Raji (cell line): ENCODE measurements around the gene GALNTL6.

ENCODE experiments used
- POLR2A ChIP-seq: IDR thresholded peaks from 2 replicates; pipeline ENCODE4 v1.6.1; 2011; ENCODE audit warnings: low read depth, low read length, control low read depth; ENCODE audit not compliant: insufficient read depth

The GALNTL6 gene

DNA sequence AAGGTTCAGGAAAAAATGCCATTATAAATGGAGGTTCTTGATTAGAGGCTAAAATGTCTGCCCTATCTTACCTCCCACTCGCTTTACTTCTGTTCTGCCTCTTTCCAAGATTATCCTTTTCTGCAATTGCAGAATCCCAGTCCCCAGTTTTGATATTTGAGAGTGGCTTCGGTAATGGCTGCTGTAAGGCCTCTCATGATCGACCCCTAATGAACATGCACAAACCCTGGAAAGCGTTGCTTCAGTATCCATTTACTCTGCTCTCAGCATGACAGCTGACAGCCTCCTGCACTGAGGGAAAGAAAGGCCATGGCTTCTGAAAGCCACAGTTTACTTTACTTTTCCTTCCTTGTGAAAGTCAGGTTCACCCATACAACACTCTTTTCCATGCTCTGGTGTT, 1030.0 kb downstream of the GALNTL6 start:
- no peak for TF ChIP-seq POLR2A

DNA sequence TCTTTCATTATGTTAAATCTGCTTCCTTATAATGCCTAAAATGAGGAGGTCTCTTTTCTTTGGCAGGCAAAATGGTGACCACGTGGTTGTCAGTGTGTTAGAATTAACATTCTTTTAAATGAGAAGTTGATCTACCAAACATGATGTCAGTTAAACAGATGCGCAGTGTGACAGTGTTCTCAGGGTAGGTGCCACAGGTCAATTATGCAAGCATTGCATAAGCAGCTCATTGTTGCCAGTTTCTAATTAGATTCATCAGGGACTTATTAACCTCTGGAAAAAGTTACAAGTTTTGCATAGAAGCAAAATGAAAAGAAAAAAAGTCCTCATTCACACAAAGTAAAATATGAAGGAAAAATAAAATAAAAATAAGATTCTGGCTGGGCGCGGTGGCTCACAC, 1031.4 kb downstream of the GALNTL6 start:
- no peak for TF ChIP-seq POLR2A

DNA sequence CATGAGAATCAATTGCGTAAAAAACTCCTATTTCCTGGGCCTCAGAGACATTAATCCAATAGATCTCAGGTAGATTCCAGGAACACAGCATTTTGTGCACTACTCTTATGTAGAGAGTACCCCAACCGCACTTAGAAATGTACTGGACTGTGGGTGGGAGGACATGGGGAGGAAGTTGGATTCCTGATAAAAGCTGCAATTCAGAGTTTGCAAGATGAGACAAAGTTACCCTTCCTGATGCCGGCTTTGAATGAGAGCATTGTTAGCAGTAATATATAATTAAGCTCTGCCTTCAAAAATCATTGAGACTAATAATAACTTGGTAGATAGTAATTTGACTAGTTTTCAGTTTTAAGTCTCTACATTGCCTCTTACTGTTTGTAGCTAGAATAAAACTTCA, 1032.1 kb downstream of the GALNTL6 start:
- no peak for TF ChIP-seq POLR2A

DNA sequence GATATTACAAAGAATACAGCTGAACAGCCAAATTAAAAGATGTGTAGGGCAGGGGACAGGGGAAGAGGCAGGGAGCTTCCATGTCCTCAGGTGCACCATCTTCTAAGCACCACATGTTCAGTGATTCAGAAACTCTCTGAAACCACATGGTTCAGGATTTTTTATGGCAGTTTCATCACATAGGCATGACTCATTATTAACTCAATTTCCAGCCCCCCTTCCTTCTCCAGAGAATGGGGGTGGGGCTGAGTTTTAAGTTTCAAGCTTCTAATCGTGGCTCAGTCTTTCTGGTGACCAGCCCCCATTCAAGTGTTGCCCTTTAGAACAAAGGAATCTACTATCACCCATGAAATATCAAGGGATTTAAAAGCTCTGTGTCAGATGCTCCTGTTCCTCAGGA, 1037.6 kb downstream of the GALNTL6 start:
- no peak for TF ChIP-seq POLR2A

DNA sequence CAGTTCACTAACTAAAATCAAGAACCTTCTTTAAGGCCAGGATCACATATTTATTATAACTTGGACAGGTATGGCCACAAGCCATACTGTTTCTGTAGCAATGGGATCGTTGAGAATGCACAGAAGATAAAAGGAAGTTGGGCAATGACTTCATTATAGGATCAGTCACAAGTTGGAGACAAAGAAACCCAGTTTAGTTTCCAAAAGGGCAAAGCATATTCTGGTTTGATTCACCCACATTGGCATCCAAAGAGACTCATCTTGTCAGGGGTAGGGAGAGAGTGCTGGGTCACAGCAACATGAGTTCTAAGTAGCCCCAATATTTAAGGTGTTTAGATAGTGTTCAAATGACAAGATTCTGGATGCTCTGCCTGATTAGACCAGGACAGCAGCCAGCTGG, 1038.3 kb downstream of the GALNTL6 start:
- TF ChIP-seq POLR2A, result no peak

DNA sequence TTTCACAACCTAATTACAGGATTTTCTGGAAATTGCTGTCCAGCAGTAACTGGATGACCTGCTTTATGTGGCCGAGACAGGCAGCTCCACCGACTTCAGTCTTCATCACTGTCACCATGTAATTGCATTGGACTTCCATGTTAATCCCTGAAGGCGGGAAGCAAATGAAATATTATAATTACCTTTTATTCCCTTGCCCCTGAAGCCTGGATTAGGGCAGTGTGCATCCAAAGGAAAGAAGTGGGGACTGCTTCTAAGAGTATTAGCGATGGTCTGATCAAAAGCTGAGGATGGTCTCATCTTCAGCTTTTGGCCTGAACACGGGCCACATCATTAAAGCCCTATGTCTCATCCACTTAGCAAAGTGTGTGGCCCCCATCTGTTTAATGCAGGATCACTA, 1043.8 kb downstream of the GALNTL6 start:
- no peak for TF ChIP-seq POLR2A

DNA sequence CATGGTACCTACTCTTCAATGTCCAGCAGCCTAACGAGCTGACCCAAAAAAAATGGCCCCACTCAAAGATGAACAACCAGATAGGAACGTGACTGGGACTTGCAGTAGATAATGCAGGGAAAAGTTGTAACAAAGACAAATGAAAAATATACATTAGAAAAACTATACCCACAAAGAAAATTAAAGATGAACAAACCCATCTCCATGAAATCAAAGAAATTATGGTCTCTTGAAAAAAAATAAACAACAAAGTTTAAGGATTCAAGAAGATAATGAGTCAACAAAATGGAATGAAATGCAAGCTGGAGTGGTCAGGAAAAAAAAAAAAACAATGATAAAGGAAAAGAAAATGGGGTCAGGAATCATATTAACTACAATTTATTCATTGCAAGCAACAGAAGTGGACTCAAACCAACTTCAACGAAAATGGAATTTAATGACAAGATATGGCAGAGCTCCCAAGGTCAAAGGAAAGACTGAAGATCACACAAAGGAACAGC, 1045.6 kb downstream of the GALNTL6 start:
- no peak for TF ChIP-seq POLR2A

DNA sequence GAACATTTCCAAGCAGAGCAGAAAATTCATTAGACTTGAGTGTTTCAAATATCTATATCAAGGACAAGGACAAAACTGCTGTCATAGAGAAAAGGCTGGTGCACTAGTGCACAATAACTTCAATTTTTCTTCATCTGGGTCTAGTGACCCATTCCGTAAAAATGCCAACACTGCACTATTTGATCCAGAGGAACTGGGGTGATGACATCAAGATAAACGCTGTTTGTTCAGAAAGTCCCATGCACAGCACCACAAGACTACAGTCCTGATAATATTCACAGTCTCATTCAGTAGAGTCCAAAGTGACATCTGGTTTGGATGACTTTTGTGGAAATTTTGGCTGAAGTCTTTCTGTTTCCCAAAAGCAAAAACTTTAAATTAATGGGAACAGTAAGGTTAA, 1051.9 kb downstream of the GALNTL6 start:
- TF ChIP-seq POLR2A, result no peak

DNA sequence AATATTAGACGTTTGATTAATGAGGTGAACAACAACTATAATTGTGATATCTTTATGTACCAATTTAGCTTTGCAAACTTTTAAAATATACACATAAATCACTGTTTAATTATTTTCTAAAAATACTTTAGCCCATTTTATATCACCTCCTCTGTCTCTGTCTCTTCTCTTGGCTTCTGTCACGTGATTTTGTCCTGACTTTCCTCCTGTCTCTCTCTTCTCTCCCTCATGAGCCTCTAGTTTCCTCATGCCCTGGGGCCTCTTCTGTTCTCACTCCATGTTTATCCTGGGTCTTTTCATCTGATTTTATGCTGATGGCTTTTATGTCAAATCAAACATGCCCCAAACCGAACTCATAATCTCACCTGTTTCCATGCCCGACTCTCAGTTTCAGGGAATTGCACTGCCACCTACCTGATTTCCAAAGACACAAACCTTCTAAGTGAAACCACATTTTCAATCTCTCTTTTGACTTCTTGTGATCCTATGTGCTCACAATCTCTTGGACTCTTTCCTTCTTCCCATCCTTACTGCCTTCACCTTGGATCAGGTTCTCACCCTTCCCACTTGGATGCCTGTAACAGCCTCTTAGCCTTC, 1052.4 kb downstream of the GALNTL6 start:
- TF ChIP-seq POLR2A, result no peak

DNA sequence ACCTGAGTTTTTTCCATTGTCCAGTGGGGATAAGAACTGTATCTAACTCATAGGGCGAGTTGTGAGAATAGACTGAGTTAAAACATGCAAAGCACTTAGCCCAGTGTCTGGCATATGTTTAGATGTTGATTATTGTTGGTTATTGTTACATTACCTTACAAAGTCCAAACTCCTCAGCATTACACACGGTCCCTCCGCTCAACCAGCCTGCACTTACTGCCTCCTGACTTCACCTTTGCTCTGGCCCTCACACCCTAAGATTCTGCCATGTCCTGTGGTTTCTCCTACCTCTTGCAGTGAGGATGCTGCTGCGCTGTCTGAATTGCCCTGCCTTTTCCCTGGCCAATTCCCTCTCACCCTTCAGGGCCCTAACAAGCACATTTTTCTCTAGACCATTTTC, 1053.2 kb downstream of the GALNTL6 start:
- no peak for TF ChIP-seq POLR2A

DNA sequence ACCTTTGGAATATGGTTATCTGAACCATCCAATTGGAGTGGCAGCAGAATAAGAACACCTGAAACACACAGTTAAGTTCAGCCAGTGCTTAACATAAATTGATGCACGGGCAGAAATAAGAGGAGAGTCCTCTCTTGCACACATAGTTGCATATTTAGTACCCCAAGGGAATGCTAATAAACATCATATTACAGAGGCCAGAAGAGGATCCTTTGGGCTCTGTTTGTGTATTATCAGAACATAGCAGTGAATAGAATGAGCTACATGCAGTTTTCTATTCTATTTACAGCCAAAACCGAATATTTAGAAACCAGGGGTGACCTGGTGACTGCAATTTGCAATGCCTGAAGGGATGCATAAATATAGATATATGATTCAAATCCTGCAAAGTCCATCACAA, 1054.6 kb downstream of the GALNTL6 start:
- no peak for TF ChIP-seq POLR2A

DNA sequence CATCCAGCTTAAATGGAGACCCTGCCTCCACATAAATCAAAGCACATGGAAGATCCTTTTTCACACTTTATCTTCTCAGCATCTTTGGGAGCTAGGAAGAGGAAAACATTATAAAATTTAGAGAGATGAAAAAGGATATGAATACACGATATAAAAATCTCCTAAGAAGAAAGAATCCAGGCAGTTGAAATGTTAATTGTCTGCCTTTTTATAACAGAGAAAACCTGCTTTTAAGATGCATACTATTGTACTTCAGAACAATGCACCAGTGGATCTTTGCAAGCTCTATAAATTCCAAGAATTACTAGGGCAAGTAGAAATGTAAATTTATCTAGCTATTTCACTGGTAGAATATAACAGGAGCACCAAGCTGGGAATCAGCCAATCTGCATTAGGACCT, 1055.1 kb downstream of the GALNTL6 start:
- TF ChIP-seq POLR2A, result no peak

DNA sequence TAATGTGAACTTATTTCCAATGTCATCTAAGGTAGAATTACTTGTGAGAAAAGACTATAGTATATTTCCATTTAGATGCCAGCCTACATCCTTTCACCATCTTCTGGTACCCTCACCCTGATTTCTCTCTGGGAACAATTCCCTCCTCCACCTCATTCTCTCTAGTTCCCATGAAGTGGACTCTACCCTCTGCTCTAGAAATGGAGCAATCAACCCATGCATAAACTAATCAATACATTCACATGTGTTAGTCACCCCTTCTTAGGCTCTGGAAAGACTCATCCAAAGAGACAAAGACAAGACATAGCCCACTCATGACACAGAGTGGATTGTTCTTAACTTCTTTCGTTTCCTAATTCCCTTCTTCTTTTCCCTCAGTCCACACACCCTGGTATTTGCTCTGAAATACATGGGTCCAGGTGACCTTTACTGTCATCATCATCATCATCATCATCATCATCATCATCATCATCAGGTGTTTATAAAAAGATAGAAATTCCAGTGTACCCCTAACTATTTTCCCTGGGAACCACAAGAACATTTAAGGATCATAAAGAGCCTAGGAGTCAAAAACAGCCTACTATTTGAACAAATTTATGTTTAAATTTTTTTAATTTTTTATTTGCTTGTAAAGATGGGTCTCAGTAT, 1056.5 kb downstream of the GALNTL6 start:
- TF ChIP-seq POLR2A, result no peak

DNA sequence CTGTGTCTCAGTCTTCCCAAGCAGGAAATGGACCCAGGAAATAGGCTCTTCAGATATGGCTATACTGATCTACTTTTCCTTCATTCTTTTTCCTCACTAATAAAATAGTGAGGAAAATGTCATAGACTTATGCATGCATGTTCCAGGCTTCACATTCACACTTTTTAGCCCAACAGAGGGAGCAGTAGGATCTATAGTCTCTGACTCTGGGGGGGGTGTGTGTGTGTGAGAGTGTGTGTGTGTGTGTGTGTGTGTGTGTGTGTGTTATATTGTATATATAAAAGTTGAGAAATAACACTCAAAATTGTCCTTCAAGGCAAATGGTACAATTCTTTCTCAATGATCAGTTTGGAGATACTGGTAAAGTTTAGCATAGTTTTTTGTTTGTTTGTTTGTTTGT, 1058.2 kb downstream of the GALNTL6 start:
- TF ChIP-seq POLR2A, result no peak

DNA sequence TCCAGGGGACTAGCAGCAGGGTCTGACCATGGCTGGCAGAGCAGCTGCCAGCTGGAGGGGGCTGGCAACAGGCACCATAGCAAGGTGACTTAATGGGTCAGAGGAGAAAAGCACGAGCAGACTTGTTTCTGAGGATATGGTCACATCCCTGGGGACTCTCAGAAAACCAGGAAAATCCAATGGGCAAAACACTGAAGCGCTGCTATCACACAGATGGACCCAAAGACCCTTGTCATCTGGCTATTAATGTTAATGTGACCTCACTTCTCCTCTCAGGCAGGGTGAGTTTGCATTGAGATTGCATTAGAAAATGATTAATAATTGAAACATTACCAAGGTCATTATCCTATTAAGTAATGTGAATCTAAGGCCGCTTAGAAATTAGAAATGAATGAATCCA, 1061.7 kb downstream of the GALNTL6 start:
- TF ChIP-seq POLR2A, result no peak

DNA sequence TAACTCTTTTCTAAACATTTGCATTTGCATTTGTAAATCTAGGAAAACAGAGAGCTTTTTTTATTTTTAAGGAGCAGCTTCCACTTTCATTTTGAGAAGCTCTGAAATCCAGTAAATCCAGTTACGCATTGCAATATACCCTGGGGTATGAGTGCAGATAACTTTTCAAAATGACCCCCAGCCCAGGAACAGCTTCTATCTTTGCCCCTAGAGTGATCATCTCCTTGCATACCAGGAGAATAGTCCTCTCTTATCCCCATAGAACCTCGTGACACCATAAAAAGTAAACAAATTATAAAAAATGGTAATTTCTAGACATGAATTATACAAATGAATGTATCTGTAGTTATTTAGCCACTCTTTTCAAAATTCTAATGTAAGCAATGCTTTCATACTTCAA, 1063.2 kb downstream of the GALNTL6 start:
- no peak for TF ChIP-seq POLR2A

DNA sequence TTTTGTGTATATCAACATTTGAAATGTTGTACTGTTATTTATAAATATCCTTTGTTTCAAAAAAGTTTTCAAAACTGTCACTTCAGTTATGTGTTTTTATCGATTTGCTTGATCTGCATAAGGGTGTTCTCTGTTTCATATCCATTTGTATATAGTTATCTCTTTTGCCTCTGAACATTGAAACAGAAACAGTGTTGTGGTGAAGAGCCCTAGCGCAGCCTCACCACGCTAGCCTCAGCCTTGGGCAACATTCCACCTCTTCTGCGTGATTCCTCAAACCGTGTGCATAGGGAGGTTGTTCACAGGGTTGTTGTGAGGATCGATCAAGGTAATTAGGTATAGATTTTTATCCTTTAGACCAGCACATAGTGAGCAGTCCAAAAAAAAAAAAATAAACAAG, 1068.4 kb downstream of the GALNTL6 start:
- no peak for TF ChIP-seq POLR2A

DNA sequence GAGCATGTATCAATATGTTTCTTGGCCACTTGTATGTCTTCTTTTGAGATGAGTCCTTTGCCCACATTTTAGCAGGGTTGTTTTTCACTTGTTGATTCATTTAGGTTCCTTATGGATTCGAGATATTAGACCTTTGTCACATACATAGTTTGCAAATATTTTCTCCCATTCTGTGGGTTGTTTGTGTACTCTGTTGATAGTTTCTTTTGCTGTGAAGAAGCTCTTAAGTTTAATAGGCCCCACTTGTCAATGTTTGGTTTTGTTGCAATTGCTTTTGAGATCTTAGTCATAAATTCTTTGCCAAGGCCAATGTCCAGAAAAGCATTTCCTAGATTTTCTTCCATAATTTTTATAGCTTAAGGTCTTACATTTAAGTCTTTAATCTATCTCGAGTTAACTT, 1074.8 kb downstream of the GALNTL6 start:
- TF ChIP-seq POLR2A, result no peak

DNA sequence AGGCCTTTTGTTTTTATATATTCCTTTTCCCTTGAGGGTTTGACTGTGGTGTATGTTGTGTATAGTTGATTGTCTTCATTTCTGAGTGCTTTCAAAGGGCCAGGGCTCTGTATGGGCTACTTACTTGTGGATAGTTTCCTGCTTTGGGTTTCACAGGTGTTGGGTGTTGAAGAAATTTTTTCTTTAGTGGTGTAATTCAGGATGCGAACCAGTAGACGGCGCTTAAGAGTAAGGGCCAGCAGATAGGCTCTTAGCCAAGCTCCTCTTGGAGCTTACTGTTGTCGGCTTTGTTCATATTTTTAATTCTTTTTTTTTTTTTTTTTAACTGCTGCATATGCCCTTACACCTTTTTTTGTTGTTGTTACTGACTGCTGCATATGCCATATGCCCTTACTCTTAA, 1079.1 kb downstream of the GALNTL6 start:
- no peak for TF ChIP-seq POLR2A
